ENCODE results near the gene TMEM248. TPM values are rescaled to one million over a fixed set of nuclear protein-coding genes. Genes with fewer than 3 reads are reported as not detected.
A peak's percentile ranks its signal among the peaks of the same experiment; 100 is the strongest.

The TMEM248 gene
- polyA plus RNA-seq, 1 donor from 2014 or later = 41.8 TPM

GRCh38 chr7:66921396-66921917 is 432 bp downstream of the TMEM248 start:
- H3K27ac ChIP-seq (ENCODE audit: low read length) = peak overlapping the region; percentile 66
- H3K9me2 ChIP-seq (ENCODE audit: insufficient read depth, low read length) = no peaks in the 10 kb centered on the region
- no peaks in the 10 kb centered on the region for H3K27me3 ChIP-seq (ENCODE audit: insufficient read depth, low read depth, low read length)
- no peaks in the 10 kb centered on the region for H4K20me1 ChIP-seq (ENCODE audit: insufficient read depth)
- H3K9ac ChIP-seq (ENCODE audit: low read length) = peak overlapping the region; percentile 84
- H3K4me2 ChIP-seq (ENCODE audit: low read length) = peak overlapping the region; percentile 97
- peak overlapping the region; percentile 95 for H3K4me3 ChIP-seq (ENCODE audit: low read length)
- peaks cover 43% of the 10 kb centered on the region for H3K79me2 ChIP-seq (replicated peaks; ENCODE audit: insufficient read depth, low read length)
- H3F3A ChIP-seq (ENCODE audit: insufficient read depth, low read length, poor library complexity, severe bottlenecking) = no peaks in the 10 kb centered on the region
- H2AFZ ChIP-seq (ENCODE audit: low read depth, low read length) = peak overlapping the region; percentile 24
- TF ChIP-seq EZH2 (IDR thresholded peaks at IDR 0.05; ENCODE audit: borderline replicate concordance, insufficient read depth, low read length, poor library complexity, severe bottlenecking) (no peak), SMC3 (conservative IDR thresholded peaks at IDR 0.05; ENCODE audit: poor library complexity) (no peak), RAD21 (conservative IDR thresholded peaks at IDR 0.05) (no peak), TAF1 (IDR thresholded peaks at IDR 0.05; ENCODE audit: low read depth) (no peak), MXI1 (conservative IDR thresholded peaks at IDR 0.05; ENCODE audit: poor library complexity, severe bottlenecking) (no peak)
- TF ChIP-seq, protein P1, sequence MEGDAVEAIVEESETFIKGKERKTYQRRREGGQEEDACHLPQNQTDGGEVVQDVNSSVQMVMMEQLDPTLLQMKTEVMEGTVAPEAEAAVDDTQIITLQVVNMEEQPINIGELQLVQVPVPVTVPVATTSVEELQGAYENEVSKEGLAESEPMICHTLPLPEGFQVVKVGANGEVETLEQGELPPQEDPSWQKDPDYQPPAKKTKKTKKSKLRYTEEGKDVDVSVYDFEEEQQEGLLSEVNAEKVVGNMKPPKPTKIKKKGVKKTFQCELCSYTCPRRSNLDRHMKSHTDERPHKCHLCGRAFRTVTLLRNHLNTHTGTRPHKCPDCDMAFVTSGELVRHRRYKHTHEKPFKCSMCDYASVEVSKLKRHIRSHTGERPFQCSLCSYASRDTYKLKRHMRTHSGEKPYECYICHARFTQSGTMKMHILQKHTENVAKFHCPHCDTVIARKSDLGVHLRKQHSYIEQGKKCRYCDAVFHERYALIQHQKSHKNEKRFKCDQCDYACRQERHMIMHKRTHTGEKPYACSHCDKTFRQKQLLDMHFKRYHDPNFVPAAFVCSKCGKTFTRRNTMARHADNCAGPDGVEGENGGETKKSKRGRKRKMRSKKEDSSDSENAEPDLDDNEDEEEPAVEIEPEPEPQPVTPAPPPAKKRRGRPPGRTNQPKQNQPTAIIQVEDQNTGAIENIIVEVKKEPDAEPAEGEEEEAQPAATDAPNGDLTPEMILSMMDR (IDR thresholded peaks at IDR 0.05; ENCODE audit: poor library complexity, severe bottlenecking) = no peak
- TF ChIP-seq, protein P2, sequence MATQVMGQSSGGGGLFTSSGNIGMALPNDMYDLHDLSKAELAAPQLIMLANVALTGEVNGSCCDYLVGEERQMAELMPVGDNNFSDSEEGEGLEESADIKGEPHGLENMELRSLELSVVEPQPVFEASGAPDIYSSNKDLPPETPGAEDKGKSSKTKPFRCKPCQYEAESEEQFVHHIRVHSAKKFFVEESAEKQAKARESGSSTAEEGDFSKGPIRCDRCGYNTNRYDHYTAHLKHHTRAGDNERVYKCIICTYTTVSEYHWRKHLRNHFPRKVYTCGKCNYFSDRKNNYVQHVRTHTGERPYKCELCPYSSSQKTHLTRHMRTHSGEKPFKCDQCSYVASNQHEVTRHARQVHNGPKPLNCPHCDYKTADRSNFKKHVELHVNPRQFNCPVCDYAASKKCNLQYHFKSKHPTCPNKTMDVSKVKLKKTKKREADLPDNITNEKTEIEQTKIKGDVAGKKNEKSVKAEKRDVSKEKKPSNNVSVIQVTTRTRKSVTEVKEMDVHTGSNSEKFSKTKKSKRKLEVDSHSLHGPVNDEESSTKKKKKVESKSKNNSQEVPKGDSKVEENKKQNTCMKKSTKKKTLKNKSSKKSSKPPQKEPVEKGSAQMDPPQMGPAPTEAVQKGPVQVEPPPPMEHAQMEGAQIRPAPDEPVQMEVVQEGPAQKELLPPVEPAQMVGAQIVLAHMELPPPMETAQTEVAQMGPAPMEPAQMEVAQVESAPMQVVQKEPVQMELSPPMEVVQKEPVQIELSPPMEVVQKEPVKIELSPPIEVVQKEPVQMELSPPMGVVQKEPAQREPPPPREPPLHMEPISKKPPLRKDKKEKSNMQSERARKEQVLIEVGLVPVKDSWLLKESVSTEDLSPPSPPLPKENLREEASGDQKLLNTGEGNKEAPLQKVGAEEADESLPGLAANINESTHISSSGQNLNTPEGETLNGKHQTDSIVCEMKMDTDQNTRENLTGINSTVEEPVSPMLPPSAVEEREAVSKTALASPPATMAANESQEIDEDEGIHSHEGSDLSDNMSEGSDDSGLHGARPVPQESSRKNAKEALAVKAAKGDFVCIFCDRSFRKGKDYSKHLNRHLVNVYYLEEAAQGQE (IDR thresholded peaks at IDR 0.05; ENCODE audit: borderline replicate concordance) = no peak
- no peaks in the 10 kb centered on the region for H3K9me3 ChIP-seq (ENCODE audit: low read length)
- no peaks in the 10 kb centered on the region for H3K36me3 ChIP-seq (ENCODE audit: insufficient read depth, low read length)

DNA sequence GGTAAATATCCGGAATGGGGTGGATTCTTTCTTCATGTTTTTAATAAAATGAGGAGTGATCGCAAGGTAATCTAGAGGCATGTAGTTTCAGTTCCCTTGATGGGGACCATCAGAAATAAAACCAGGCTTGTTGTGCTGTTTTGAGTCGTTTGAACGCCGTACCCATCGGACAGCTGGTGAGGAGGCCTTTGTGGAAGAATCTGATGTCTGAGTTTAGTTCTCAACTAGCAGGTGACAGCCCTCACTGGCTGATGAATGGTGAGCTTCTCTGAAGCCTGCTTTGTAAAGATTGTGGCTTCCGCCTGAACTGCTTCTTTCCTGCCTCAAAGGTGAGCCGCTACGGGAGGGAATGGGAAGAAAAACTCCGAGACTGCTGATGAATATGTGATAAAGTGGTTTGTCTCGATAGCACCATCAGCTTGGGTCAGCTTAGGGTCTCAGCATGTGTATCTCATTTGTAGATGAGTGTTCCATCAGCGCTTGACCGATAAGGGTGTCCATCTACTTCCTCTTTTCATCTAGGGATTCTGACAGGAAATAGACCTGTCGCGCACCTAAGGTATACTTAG is 977 bp downstream of the TMEM248 start:
- Histone ChIP-seq H3F3A (ENCODE audit: insufficient read depth, low read length, poor library complexity, severe bottlenecking) (no peaks in the 10 kb centered on the region), H3K27ac (ENCODE audit: low read length) (peak overlapping the region; percentile 66), H3K27me3 (ENCODE audit: insufficient read depth, low read depth, low read length) (no peaks in the 10 kb centered on the region), H3K4me2 (ENCODE audit: low read length) (peak overlapping the region; percentile 97), H3K9me2 (ENCODE audit: insufficient read depth, low read length) (no peaks in the 10 kb centered on the region), H3K9me3 (ENCODE audit: low read length) (no peaks in the 10 kb centered on the region), H2AFZ (ENCODE audit: low read depth, low read length) (no peak overlapping the region), H3K36me3 (ENCODE audit: insufficient read depth, low read length) (no peaks in the 10 kb centered on the region), H4K20me1 (ENCODE audit: insufficient read depth) (no peaks in the 10 kb centered on the region), H3K4me3 (ENCODE audit: low read length) (peak overlapping the region; percentile 95), H3K79me2 (replicated peaks; ENCODE audit: insufficient read depth, low read length) (peaks cover 47% of the 10 kb centered on the region), H3K9ac (ENCODE audit: low read length) (peak overlapping the region; percentile 84)
- TF ChIP-seq EZH2 (IDR thresholded peaks at IDR 0.05; ENCODE audit: borderline replicate concordance, insufficient read depth, low read length, poor library complexity, severe bottlenecking) = no peak
- no peak for TF ChIP-seq RAD21 (conservative IDR thresholded peaks at IDR 0.05)
- no peak for TF ChIP-seq EP300 (conservative IDR thresholded peaks at IDR 0.05; ENCODE audit: poor library complexity, severe bottlenecking)
- TF ChIP-seq TAF1 (IDR thresholded peaks at IDR 0.05; ENCODE audit: low read depth) = no peak
- TF ChIP-seq, protein P2 (IDR thresholded peaks at IDR 0.05; ENCODE audit: borderline replicate concordance) = no peak
- TF ChIP-seq, protein P1 (IDR thresholded peaks at IDR 0.05; ENCODE audit: poor library complexity, severe bottlenecking) = no peak
- no peak for TF ChIP-seq SMC3 (conservative IDR thresholded peaks at IDR 0.05; ENCODE audit: poor library complexity)
- no peak for TF ChIP-seq MXI1 (conservative IDR thresholded peaks at IDR 0.05; ENCODE audit: poor library complexity, severe bottlenecking)
- no peak for TF ChIP-seq POLR2AphosphoS5 (IDR thresholded peaks at IDR 0.05)
